Aorta (tissue), 5 donors: ENCODE data around the gene PTPRC. TPM values are rescaled to one million over a fixed set of nuclear protein-coding genes. Genes with fewer than 3 reads are reported as not detected.

Experiments
- ATAC-seq: fragments of 200-7000 bp; cut with Tn5 transposase; one replicate; pipeline ENCODE4 v1.9.1; 2022; ENCODE audit warnings: moderate library complexity; ENCODE audit not compliant: low FRiP score
- DNase-seq, 2 donors: peaks; one replicate each; pipeline ENCODE4 v3.0.0-alpha.2; 2020
- H3K27ac ChIP-seq, 2 donors: one replicate each; pipeline ENCODE4 v1.5.1; 2013; ENCODE audit warnings: low read length in 2 of 2, mild to moderate bottlenecking in 2 of 2, moderate library complexity in 2 of 2, control low read depth in 1 of 2, inconsistent platforms in 1 of 2, low read depth in 1 of 2
- H3K27me3 ChIP-seq, 2 donors: one replicate each; pipeline ENCODE4 v1.6.1; 2013; ENCODE audit warnings: control low read depth in 1 of 2, low read length in 1 of 2, mild to moderate bottlenecking in 1 of 2, moderate library complexity in 1 of 2; ENCODE audit not compliant: insufficient read depth in 2 of 2, control insufficient read depth in 1 of 2
- H3K36me3 ChIP-seq, 2 donors: one replicate each; pipeline ENCODE4 v1.6.1; 2013; ENCODE audit warnings: control low read depth in 1 of 2, low read length in 1 of 2, mild to moderate bottlenecking in 1 of 2; ENCODE audit not compliant: insufficient read depth in 2 of 2, control insufficient read depth in 1 of 2
- H3K4me1 ChIP-seq, 2 donors: one replicate each; pipeline ENCODE4 v1.6.1; 2013; ENCODE audit warnings: low read length in 2 of 2, control low read depth in 1 of 2, mild to moderate bottlenecking in 1 of 2, moderate library complexity in 1 of 2; ENCODE audit not compliant: insufficient read depth in 2 of 2, control insufficient read depth in 1 of 2
- H3K4me3 ChIP-seq, 2 donors: one replicate each; pipeline ENCODE4 v1.5.1; 2013; ENCODE audit warnings: low read length in 2 of 2, control low read depth in 1 of 2, mild to moderate bottlenecking in 1 of 2
- H3K9me3 ChIP-seq: one replicate; pipeline ENCODE4 v1.6.1; 2013; ENCODE audit warnings: mild to moderate bottlenecking, low read length; ENCODE audit not compliant: control insufficient read depth
- WGBS, 2 donors: extraction: QIAGEN DNeasy Blood & Tissue Kit; methylation state at CpG; one replicate each; pipeline ENCODE4 v1.1.7; 2013; 5-methylcytosine and 5-hydroxymethylcytosine counted together
- intact Hi-C, 2 donors: fragments of 100-400 bp; cut with DNase I; formaldehyde crosslinking; loops; one replicate each; pipeline versions ENCODE4 v1.14.2 to v1.15.0; 2022
- polyA plus RNA-seq, 2 donors: library from polyadenylated mRNA; stranded (reverse); fragments of 200-250 nt; gene quantifications; one replicate each; pipeline ENCODE4 v1.2.3, GENCODE V29; 2013
- total RNA-seq, 2 donors: library from RNA; stranded (reverse); fragmentation: NEBNext Ultra II Directional; extraction: Animal tissue kit (Norgen Biotek cat#: 25700); gene quantifications; one replicate each; pipeline ENCODE4 v1.2.1, GENCODE V29; 2021
- donor health status: healthy with polysubstance abuse.
- donor health status: Bipolar disorder and iron deficiency.
- donor health status: DM: no; HTN: no; CAD: no.
- donor health status: DM: no; HTN: no; CAD: no.
- donor health status: DM: yes; HTN: yes; CAD: no.

Gene PTPRC
- total and polyA plus RNA-seq, 4 donors = 1.4 to 89.9 (median 29.7) TPM

DNA sequence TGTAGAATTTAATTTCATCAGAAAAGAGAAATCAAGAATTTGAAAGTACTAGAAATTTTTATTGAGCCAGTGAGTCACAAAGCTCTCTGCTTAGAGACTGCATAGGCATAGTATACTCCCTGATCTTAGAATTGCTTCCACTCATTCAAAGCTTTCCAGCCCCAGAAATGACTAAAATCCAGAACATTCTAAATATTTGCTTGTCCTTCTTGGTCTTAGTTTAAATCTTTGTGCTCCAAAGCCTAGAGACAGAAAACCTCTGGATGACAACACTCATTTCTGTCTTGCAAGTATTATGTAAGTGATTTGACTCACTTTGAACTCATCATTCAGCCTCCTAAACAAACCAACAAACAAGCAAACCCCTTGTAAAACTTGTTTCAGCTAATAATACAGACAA is 74.2 kb downstream of the PTPRC start:
- Histone ChIP-seq H3K36me3 (no peaks in the 10 kb centered on the region), H3K4me3 (no peak overlapping the region), H3K4me1 (no peaks in the 10 kb centered on the region), H3K9me3 (peaks cover 2% of the 10 kb centered on the region), H3K27ac (no peak overlapping the region), H3K27me3 (peaks cover 0 to 2% of the 10 kb centered on the region in 2 donors)
- intact Hi-C loops = no loop called here
- DNase-seq = no peak
- ATAC-seq = no peak

DNA sequence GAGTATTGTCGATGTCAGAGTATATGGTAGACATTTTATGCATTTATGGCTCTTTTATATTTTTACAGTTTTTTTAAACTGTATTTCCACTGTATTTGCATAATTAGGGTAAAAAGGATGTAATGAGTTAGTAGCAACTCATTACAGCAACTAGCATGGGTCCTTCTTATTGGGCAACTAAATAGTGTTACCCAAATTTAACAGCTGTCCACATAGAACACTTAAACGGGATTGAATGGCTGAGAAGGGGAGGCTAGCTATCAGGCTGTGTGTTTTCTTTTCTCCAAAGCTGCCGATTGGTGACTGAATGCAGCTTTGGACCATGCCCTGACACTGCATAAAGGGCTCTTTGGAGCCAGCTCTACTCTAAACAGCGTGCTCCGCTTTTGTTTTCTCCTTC is 75.4 kb downstream of the PTPRC start:
- Histone ChIP-seq H3K27me3 (no peaks in the 10 kb centered on the region), H3K36me3 (no peaks in the 10 kb centered on the region), H3K4me1 (no peaks in the 10 kb centered on the region), H3K27ac (no peak overlapping the region), H3K4me3 (no peak overlapping the region), H3K9me3 (no peaks in the 10 kb centered on the region)
- DNase-seq (no peak), ATAC-seq (no peak)
- 66 to 67% methylated on average over 5 of the region's 5 CpGs for WGBS, 2 donors
- intact Hi-C loops = no loop called here

DNA sequence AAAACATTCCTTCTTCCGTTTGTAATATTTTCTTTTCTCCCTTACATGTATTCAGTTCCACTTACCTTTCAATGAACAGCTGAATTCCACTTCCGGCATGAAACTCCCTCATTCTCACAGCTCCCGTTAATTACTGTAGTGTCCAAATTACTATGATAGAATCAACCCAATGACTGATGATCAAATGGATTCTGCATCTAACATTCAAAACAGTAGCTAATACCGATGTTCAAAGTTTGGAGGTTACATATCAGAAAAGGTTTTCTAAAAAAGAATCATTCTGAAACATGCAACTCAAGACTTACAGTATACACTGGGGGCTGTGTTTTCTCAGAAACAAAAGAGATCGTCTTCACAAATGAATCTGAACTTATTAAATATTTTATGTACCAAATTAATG is 77.2 kb downstream of the PTPRC start:
- 76 to 80% methylated on average over 5 of the region's 5 CpGs for WGBS, 2 donors
- DNase-seq = no peak
- no peaks in the 10 kb centered on the region for H3K9me3 ChIP-seq
- no peak overlapping the region for H3K27ac ChIP-seq
- H3K27me3 ChIP-seq = no peaks in the 10 kb centered on the region
- no peak overlapping the region for H3K4me3 ChIP-seq
- no peaks in the 10 kb centered on the region for H3K4me1 ChIP-seq
- no peaks in the 10 kb centered on the region for H3K36me3 ChIP-seq
- ATAC-seq = no peak
- intact Hi-C loops = no loop called here

DNA sequence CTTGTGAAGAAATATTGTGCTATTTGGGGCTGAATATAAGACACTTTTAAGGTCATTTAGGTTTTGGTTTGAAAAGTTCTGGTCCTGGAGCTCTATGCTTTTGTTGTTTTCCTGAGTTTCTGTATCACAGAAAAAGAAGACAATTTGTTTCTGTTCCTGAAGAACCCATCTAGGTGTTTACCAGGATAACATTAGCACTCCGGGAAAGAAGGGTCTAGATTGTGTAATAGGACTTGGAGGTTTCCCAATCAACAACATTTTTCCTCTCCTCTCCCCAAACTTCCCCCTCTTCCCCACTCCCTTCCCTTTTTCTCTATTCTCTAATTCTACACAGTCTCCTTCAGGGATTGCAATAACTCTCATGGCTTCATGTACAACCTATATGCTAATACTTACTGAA is 78.7 kb downstream of the PTPRC start:
- 74 to 85% methylated on average over 1 of the region's 1 CpG for WGBS, 2 donors
- no peak overlapping the region for H3K27ac ChIP-seq
- ATAC-seq (no peak), DNase-seq (no peak)
- no peaks in the 10 kb centered on the region for H3K9me3 ChIP-seq
- no peaks in the 10 kb centered on the region for H3K27me3 ChIP-seq
- no peak overlapping the region for H3K4me3 ChIP-seq
- H3K4me1 ChIP-seq = no peaks in the 10 kb centered on the region
- no peaks in the 10 kb centered on the region for H3K36me3 ChIP-seq
- intact Hi-C loops = no loop called here

DNA sequence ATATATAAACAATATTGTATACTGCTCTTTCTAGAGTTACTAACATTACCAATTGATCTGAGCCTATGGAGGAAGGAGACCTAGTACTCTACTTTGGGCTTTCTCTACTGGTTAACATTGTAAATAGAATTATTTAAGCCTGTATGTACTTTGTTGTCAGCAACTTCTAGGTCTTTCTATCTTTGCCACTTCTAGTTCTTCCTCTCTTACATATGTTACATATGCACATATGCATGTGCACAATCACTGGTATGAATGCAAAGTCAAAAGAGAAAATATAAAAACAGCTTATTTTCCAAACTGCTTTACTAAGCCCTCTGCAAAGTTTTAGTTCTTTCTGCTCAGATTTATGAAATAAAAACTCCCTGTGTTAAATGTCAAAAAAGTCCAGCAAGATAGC is 84.3 kb downstream of the PTPRC start:
- no peak for ATAC-seq
- Histone ChIP-seq H3K27ac (no peak overlapping the region), H3K9me3 (no peaks in the 10 kb centered on the region), H3K27me3 (no peaks in the 10 kb centered on the region), H3K36me3 (no peaks in the 10 kb centered on the region), H3K4me1 (no peaks in the 10 kb centered on the region), H3K4me3 (no peak overlapping the region)
- no peak for DNase-seq
- intact Hi-C loops = no loop called here

DNA sequence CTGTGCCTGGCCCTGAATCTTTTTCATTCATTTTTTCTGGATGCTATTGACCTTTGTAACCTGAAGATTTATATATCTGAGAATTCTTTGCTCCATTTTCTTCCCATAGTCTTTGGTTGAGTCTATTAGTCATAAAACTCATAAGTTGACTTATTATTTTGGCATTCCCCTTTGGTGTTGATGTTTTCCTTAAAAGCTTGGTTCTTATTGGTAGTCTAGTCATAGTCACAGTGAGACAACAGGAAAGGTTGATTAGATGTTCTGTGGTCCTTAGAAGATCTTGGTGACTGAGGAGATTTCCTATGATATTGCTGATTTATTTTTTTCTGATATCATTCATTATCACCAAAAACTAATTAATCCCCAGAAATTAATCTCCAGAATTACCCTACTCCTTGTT is 86.2 kb downstream of the PTPRC start:
- Histone ChIP-seq H3K4me3 (no peak overlapping the region), H3K27me3 (no peaks in the 10 kb centered on the region), H3K36me3 (no peaks in the 10 kb centered on the region), H3K9me3 (no peaks in the 10 kb centered on the region), H3K27ac (no peak overlapping the region), H3K4me1 (no peaks in the 10 kb centered on the region)
- intact Hi-C loops = no loop called here
- ATAC-seq (no peak), DNase-seq (no peak)

- intact Hi-C loops = no loop called here
- no peaks in the 10 kb centered on the region for H3K36me3 ChIP-seq
- H3K27ac ChIP-seq = no peak overlapping the region
- no peak for ATAC-seq
- H3K4me1 ChIP-seq = no peaks in the 10 kb centered on the region
- no peaks in the 10 kb centered on the region for H3K27me3 ChIP-seq
- no peak overlapping the region for H3K4me3 ChIP-seq
- DNase-seq = no peak
- no peaks in the 10 kb centered on the region for H3K9me3 ChIP-seq
These were observed 87.6 kb downstream of the PTPRC start for GRCh38 chr1:198726455-198726854.

DNA sequence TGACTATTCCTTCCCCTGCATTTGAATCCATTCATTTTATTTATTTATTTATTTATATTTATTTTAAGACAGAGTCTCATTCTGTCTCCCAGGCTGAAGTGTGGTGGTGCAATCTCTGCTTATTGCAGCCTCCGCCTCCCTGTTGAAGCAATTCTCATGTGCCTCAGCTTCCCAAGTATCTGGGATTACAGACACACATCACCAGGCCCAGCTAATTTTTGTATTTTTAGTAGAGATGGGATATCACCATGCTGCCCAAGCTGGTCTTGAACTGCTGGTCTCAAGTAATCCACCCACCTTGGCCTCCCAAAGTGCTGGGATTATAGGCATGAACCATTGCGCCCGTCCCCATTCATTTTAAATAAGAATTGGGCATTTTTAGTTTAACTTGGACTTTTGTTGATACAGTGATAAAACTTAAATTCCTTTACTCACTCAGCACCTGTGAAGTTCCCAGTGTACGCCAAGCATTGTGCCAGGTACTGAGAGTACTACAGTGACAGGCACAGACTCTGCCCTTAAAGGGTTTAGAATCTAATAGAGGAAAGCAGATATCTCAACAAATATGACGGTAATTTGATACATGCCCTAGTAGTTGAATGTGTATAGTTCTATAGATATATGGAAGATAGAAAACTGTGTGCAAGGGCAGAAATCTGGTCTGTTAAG is 90.5 kb downstream of the PTPRC start:
- intact Hi-C loops = no loop called here
- Histone ChIP-seq H3K36me3 (no peaks in the 10 kb centered on the region), H3K27me3 (no peaks in the 10 kb centered on the region), H3K4me3 (no peak overlapping the region), H3K9me3 (no peaks in the 10 kb centered on the region), H3K27ac (no peak overlapping the region), H3K4me1 (no peaks in the 10 kb centered on the region)
- WGBS, 2 donors = 86% methylated on average over 5 of the region's 5 CpGs
- DNase-seq (no peak), ATAC-seq (no peak)

- ATAC-seq (no peak), DNase-seq (no peak)
- no peak overlapping the region for H3K27ac ChIP-seq
- WGBS, 2 donors = 85 to 88% methylated on average over 2 of the region's 2 CpGs
- H3K9me3 ChIP-seq = no peaks in the 10 kb centered on the region
- no peak overlapping the region for H3K4me3 ChIP-seq
- H3K36me3 ChIP-seq = no peaks in the 10 kb centered on the region
- no peaks in the 10 kb centered on the region for H3K27me3 ChIP-seq
- H3K4me1 ChIP-seq = no peaks in the 10 kb centered on the region
- intact Hi-C loops = no loop called here
These were observed 92.1 kb downstream of the PTPRC start for GRCh38 chr1:198730952-198731351.
